Hepatic stellate cell (primary cell): ENCODE data around the gene NFE2L1.
"Not testable (repeated sequence)": the region's sequence is repeated elsewhere in the genome, so short reads cannot be mapped to it uniquely, and the experiment has no call there.

Experiments used
- DNase-seq: peaks from one replicate; pipeline ENCODE4 v3.0.0; 2011; ENCODE audit warnings: low spot score

NFE2L1 gene

GRCh38 chr17:48068491-48068961 lies 20.4 kb downstream of the NFE2L1 start:
- peak; percentile 63 for DNase-seq

- DNase-seq: no peak
These were observed 22.0 kb downstream of the NFE2L1 start for GRCh38 chr17:48070195-48070594.

GRCh38 chr17:48071654-48072053 lies 23.5 kb downstream of the NFE2L1 start:
- DNase-seq: no peak

- not testable (repeated sequence) for DNase-seq
These were observed 24.7 kb downstream of the NFE2L1 start for GRCh38 chr17:48072811-48073210.

- not testable (repeated sequence) for DNase-seq
These were observed 25.5 kb downstream of the NFE2L1 start for GRCh38 chr17:48073566-48074094.

- peak; percentile 54 for DNase-seq
These were observed 26.3 kb downstream of the NFE2L1 start for GRCh38 chr17:48074322-48075081.

GRCh38 chr17:48077152-48077551 lies 29.0 kb downstream of the NFE2L1 start:
- not testable (repeated sequence) for DNase-seq

GRCh38 chr17:48081858-48082257 lies 33.7 kb downstream of the NFE2L1 start:
- no peak for DNase-seq

GRCh38 chr17:48084932-48085331 lies 36.8 kb downstream of the NFE2L1 start:
- DNase-seq: no peak

GRCh38 chr17:48093341-48094045 lies 45.3 kb downstream of the NFE2L1 start:
- DNase-seq: no peak

- DNase-seq: no peak
These were observed 47.5 kb downstream of the NFE2L1 start for GRCh38 chr17:48095611-48096010.

GRCh38 chr17:48100160-48100559 lies 52.0 kb downstream of the NFE2L1 start:
- DNase-seq: peak; percentile 16

- peak; percentile 49 for DNase-seq
These were observed 52.4 kb downstream of the NFE2L1 start for GRCh38 chr17:48100591-48101011.

GRCh38 chr17:48101012-48101720 lies 53.0 kb downstream of the NFE2L1 start, which contains the start of gene CBX1:
CBX1 (minus strand) TSS chr17:48101478; CDS start chr17:48077004, 24,474 bp downstream.
- peak; percentile 89 for DNase-seq

- no peak for DNase-seq
These were observed 54.0 kb downstream of the NFE2L1 start for GRCh38 chr17:48102043-48102750.

GRCh38 chr17:48102798-48103715 lies 54.9 kb downstream of the NFE2L1 start:
- DNase-seq: no peak

GRCh38 chr17:48104440-48104839 lies 56.3 kb downstream of the NFE2L1 start:
- no peak for DNase-seq

GRCh38 chr17:48106802-48107136 lies 58.6 kb downstream of the NFE2L1 start:
- DNase-seq: no peak

- DNase-seq: peak; percentile 91
These were observed 59.2 kb downstream of the NFE2L1 start, which contains the start of gene SNX11 for GRCh38 chr17:48107137-48108055. SNX11 (plus strand) TSS chr17:48107766; CDS start chr17:48112044, 4,278 bp downstream.
